ENCODE data around the gene URAD. TPM values are rescaled to one million over a fixed set of nuclear protein-coding genes. Genes with fewer than 3 reads are reported as not detected.

URAD gene
- total RNA-seq, 2 experiments from 2014 or later = not detected

DNA sequence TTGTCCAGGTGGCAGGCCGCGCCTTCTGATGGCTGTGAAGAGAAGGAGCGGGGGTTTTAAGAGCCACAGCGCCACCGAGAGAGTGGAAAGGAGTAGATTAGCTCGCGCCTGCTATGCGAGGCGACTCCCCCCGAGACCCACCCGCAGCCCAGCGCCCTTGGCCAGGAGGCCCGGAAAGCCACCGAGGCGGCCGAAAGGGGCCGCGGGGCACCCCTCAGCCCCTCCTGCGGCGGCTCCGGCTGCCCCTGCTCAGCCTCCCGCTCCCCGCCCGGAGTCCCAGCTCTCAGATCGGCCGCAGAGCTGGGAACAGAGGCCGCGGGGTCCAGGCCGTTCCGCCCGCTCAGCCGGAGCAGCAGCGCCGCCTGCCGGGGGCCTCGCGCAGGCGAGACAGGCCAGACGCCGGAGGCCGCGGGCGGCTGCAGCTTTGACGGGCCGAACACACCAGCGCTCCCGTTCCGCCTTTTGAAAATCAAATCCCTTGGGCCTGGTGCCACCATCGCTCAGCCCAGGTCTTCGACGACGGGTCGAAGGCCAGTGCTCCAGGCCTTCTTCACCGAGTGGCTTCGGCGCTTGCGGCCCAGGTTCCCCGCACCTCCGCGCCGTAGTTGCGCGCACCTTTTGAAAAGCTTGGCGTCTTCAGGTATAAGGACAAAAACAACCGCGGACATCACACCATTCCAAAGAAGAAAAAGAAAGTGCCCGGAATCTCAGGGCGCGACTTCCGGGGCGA lies 34.7 kb downstream of the URAD start:
- Mint-ChIP-seq H3K4me1 (peaks cover 14% of the 10 kb centered on the region), H3K36me3 (ENCODE audit: low read depth) (no peaks in the 10 kb centered on the region), H3K27me3 (peaks cover 58% of the 10 kb centered on the region), H3K9me3 (no peaks in the 10 kb centered on the region), H3K4me3 (peak overlapping the region; percentile 61), H3K27ac (no peak overlapping the region)
- CTCF ChIA-PET = interaction anchor here (0.6 to 2.3 kb wide), 27 partner anchors 8 to 592 kb away, joined by 3 to 58 read pairs (median 4); no protein-coding TSS in a partner anchor
- DNase-seq = peak; percentile 69
- POLR2A ChIA-PET = no interaction called here

DNA sequence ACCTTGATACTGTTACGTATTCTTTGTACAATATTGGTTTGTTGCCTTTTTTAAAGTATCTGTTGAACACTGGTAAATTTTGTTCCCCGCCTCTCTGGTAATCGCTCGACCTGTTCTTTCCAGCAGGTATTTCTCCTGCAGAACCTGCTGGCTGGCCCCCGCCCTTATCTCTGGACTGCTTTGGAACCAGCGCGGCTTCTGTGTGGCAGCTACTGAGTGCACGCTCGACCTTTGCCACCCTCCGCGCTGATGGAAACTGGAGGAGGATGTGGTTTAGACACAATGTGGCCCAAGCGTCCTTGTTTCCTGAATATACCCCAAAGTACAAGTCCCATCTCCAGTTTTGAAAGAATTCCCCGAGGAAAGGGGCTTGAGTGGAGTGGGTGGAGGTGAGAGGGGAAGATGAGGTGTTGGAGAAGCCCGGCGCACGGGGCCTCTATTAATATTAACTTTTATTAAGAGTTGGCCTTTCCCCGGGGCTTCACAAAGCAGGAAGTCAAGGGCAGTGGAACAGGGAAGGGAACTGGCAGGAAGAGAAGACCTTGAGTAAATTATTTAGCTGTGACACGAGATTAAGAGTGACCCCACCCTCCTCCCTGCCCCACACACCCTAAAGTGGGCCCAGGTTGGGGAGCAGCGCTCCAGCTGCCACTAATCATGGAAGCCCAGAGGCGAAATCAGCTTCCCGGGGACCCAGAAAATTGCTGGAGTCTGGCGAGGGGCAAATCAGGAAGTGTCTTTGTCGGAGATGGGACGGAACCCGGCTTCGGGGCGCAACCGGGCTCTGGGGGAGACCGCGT lies 35.4 kb downstream of the URAD start:
- ChIA-PET POLR2A (no interaction called here), CTCF (interaction anchor here (0.6 to 2.3 kb wide), 21 partner anchors 9 to 591 kb away, joined by 3 to 58 read pairs (median 4); no protein-coding TSS in a partner anchor)
- peaks cover 50% of the 10 kb centered on the region for H3K27me3 Mint-ChIP-seq
- no peaks in the 10 kb centered on the region for H3K9me3 Mint-ChIP-seq
- peaks cover 14% of the 10 kb centered on the region for H3K4me1 Mint-ChIP-seq
- no peak overlapping the region for H3K27ac Mint-ChIP-seq
- peak overlapping the region; percentile 14 for H3K4me3 Mint-ChIP-seq
- DNase-seq = no peak
- no peaks in the 10 kb centered on the region for H3K36me3 Mint-ChIP-seq (ENCODE audit: low read depth)

DNA sequence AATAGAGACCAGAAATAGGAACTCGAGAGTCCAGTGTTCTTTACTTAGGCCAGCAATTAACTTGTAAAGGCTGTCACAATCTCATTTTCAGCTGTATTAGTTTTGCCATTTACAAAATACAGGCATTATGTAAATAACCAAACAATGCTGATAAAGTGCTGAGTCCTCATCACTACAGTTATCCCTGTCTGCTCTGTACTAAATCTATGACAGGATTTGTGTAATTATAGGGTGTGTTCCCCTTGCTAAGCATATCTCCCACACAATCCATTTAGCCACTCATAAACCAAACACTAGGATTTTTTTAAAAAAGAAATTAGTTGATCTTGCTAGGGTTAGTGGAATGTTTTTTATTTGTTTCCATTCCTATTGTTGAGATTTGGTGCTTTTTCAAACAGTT lies 45.5 kb downstream of the URAD start:
- POLR2A ChIA-PET = no interaction called here
- CTCF ChIA-PET = interaction anchor here (1.3 kb wide), 1 partner anchor 10 kb away, joined by 5 read pairs; no protein-coding TSS in a partner anchor
- no peak overlapping the region for H3K27ac Mint-ChIP-seq
- H3K4me3 Mint-ChIP-seq = no peak overlapping the region
- peaks cover 20% of the 10 kb centered on the region for H3K27me3 Mint-ChIP-seq
- H3K9me3 Mint-ChIP-seq = no peaks in the 10 kb centered on the region
- no peaks in the 10 kb centered on the region for H3K36me3 Mint-ChIP-seq (ENCODE audit: low read depth)
- no peak for DNase-seq
- H3K4me1 Mint-ChIP-seq = no peaks in the 10 kb centered on the region

DNA sequence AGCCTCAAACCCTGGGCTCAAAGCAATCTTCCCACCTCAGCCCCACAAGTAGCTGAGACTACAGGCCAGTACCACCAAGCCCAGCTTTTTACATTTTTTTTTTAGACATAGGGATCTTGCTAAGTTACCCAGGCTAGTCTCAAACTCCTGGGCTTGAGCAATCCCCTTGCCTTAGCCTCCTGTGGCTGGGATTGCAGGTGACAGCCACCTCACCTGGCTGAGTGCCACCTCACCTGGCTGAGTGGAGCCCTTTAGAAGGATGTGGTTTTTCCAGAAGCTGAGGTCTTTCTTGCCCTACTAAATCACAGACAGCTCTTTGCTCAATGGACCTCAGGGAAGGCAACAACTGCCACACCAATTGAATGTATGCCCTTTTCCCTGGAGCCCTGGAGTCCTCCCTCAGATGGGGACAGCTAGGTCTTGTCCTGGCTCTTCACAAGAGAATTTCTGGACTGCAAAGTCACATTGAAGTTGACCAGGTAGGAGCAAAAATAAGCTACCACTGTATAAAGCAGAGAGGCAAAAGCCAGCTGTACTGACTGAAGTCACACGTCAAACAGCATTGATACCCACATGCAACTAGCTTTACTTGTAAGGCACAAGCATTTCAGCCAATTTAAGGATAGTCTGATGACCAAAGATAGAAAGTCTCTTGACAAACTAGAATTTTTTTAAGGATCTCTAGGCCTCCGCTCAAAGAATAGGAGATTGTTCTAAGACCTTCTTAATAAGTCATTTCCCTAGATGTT lies 54.7 kb downstream of the URAD start:
- Mint-ChIP-seq H3K4me3 (no peak overlapping the region), H3K36me3 (ENCODE audit: low read depth) (no peaks in the 10 kb centered on the region), H3K27ac (no peak overlapping the region), H3K9me3 (no peaks in the 10 kb centered on the region), H3K4me1 (no peaks in the 10 kb centered on the region), H3K27me3 (peaks cover 30% of the 10 kb centered on the region)
- no peak for DNase-seq
- POLR2A ChIA-PET = no interaction called here
- CTCF ChIA-PET = interaction anchor here (1.0 to 1.2 kb wide), 2 partner anchors 20 to 22 kb away, joined by 4 read pairs; no protein-coding TSS in a partner anchor

DNA sequence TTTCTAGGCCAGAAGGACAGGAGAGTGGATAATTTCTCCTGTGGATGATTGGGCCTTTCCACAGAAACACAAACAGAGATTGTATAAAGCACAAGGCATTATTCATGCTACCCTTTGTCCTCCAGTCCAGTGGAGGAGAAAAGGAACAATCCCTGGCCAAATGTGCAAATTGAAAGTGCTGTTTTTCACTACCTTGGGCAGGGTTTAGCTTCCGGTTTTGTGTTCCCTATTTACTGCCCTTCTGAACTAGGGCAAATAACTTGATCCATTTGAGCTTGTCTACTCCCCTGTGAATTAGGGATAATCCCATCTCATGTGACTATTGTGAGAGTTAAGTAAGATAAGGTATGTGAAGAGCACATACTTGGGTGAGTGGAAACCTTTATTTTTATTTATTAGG lies 55.4 kb downstream of the URAD start:
- H3K9me3 Mint-ChIP-seq = no peaks in the 10 kb centered on the region
- ChIA-PET POLR2A (no interaction called here), CTCF (interaction anchor here (1.2 kb wide), 1 partner anchor 20 kb away, joined by 4 read pairs; no protein-coding TSS in a partner anchor)
- peaks cover 36% of the 10 kb centered on the region for H3K27me3 Mint-ChIP-seq
- H3K36me3 Mint-ChIP-seq (ENCODE audit: low read depth) = no peaks in the 10 kb centered on the region
- no peak for DNase-seq
- H3K4me3 Mint-ChIP-seq = no peak overlapping the region
- H3K4me1 Mint-ChIP-seq = peaks cover under 1% of the 10 kb centered on the region
- no peak overlapping the region for H3K27ac Mint-ChIP-seq

DNA sequence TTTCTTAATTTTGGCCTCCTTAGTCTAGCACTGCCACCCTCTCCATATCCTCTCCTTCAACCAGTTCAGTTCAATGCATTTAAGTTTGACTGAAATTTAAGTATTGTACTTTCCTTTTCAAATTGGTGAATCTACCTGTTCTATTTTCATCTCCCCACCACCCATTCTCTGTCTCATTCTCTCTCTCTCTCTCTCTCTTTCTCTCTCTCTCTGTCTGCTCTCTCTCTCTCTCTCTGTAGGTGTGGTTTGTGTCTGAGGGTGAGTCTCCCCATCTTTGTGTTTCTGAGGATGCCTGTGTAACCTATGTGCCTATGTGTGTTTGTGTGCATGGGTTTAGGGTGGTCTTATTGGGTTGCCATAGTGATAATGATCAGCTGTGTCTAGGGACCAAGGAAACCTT lies 58.6 kb downstream of the URAD start:
- peaks cover 4% of the 10 kb centered on the region for H3K36me3 Mint-ChIP-seq (ENCODE audit: low read depth)
- ChIA-PET POLR2A (no interaction called here), CTCF (interaction anchor here (1.5 kb wide), 1 partner anchor 24 kb away, joined by 4 read pairs; no protein-coding TSS in a partner anchor)
- H3K9me3 Mint-ChIP-seq = no peaks in the 10 kb centered on the region
- no peak overlapping the region for H3K27ac Mint-ChIP-seq
- H3K4me1 Mint-ChIP-seq = peaks cover 10% of the 10 kb centered on the region
- peaks cover 69% of the 10 kb centered on the region for H3K27me3 Mint-ChIP-seq
- DNase-seq = no peak
- no peak overlapping the region for H3K4me3 Mint-ChIP-seq

DNA sequence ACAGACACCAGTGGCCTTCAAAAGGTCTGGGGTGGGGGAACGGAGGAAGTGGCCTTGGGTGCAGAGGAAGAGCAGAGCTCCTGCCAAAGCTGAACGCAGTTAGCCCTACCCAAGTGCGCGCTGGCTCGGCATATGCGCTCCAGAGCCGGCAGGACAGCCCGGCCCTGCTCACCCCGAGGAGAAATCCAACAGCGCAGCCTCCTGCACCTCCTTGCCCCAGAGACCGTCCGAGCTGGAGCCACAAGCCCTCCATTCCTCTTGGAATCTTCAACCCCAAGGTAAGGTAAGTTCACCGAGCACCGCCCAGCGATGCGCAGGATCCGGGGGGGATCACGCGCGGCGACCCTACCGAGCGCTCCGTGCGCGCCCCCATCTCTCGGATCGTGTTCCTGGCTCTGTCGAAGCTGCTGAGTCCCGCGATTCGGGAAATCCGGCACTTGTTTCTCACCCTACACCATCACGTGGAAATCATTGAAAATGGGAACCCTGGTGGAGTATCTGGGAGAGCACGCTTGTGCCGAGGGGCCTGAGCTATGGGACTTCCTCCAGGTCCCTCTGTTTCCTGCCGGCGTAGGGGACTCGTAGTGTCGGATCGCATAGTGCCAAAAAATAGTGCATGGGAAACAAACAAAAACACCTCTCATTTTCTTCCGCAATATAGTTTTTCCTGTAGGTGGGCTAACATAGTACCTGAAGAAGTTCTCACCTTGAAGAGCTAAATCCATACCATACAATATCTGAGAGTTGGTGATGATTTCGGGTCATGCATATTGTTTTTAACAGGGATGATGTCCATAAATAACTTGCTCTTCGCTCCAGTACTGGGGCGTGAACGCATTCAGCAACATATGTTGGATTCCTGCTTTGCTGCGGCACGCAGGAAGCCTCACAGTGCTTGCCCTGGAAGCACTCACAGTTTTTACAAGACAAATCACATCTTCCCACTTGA lies 59.4 kb downstream of the URAD start:
- CTCF ChIA-PET = no interaction called here
- POLR2A ChIA-PET = no interaction called here
- H3K36me3 Mint-ChIP-seq (ENCODE audit: low read depth) = peaks cover 4% of the 10 kb centered on the region

DNA sequence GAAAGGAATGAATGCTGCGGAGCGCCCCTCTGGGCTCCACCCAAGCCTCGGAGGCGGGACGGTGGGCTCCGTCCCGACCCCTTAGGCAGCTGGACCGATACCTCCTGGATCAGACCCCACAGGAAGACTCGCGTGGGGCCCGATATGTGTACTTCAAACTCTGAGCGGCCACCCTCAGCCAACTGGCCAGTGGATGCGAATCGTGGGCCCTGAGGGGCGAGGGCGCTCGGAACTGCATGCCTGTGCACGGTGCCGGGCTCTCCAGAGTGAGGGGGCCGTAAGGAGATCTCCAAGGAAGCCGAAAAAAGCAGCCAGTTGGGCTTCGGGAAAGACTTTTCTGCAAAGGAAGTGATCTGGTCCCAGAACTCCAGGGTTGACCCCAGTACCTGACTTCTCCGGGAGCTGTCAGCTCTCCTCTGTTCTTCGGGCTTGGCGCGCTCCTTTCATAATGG lies 60.1 kb downstream of the URAD start:
- ChIA-PET POLR2A (no interaction called here), CTCF (no interaction called here)
- H3K27me3 Mint-ChIP-seq = peaks cover 75% of the 10 kb centered on the region
- no peak overlapping the region for H3K4me3 Mint-ChIP-seq
- no peak for DNase-seq
- H3K9me3 Mint-ChIP-seq = no peaks in the 10 kb centered on the region
- H3K36me3 Mint-ChIP-seq (ENCODE audit: low read depth) = peaks cover 4% of the 10 kb centered on the region
- H3K27ac Mint-ChIP-seq = no peak overlapping the region
- peaks cover 11% of the 10 kb centered on the region for H3K4me1 Mint-ChIP-seq

More for the DNA sequence above, 59.4 kb downstream of the URAD start:
- Mint-ChIP-seq H3K4me1 (peaks cover 10% of the 10 kb centered on the region), H3K9me3 (no peaks in the 10 kb centered on the region), H3K27ac (no peak overlapping the region), H3K27me3 (peaks cover 73% of the 10 kb centered on the region), H3K4me3 (no peak overlapping the region)
- no peak for DNase-seq

Other genes starting within 250 kb of the URAD start
- gene GSX1, start 196.2 kb downstream of the URAD start, total RNA-seq = not detected
- gene PDX1, start 68.7 kb downstream of the URAD start, total RNA-seq = not detected
- not detected for gene CDX2, start 19.4 kb downstream of the URAD start, total RNA-seq
- not detected for gene FLT3, start 111.9 kb upstream of the URAD start, total RNA-seq
- gene PAN3, start 149.9 kb upstream of the URAD start, total RNA-seq = 10 to 100 TPM; 37.7 to 40.1 TPM